Osteoblast (primary cell): Measurements from ENCODE around the gene GSKIP. TPM values are rescaled to one million over a fixed set of nuclear protein-coding genes. Genes with fewer than 3 reads are reported as not detected.

Source experiments
- DNase-seq: peaks from one replicate; pipeline ENCODE4 v3.0.0; 2011; ENCODE audit warnings: low spot score, mixed read lengths; ENCODE audit not compliant: insufficient read length; ENCODE audit errors: missing footprints
- H2AFZ ChIP-seq: 2 replicates; pipeline ENCODE4 v1.6.0; 2011; ENCODE audit warnings: mild to moderate bottlenecking, low read length
- H3K27ac ChIP-seq: 2 replicates; pipeline ENCODE4 v1.5.1; 2011; ENCODE audit warnings: mild to moderate bottlenecking, low read depth, low read length, moderate library complexity
- H3K27me3 ChIP-seq: 2 replicates; pipeline ENCODE4 v1.6.0; 2012; ENCODE audit warnings: mild to moderate bottlenecking, control low read depth, inconsistent platforms, low read length, moderate library complexity; ENCODE audit not compliant: insufficient read depth
- H3K36me3 ChIP-seq: 2 replicates; pipeline ENCODE4 v1.5.1; 2011; ENCODE audit warnings: mild to moderate bottlenecking, low read length, control low read depth, moderate library complexity; ENCODE audit not compliant: insufficient read depth
- H3K4me1 ChIP-seq: 2 replicates; pipeline ENCODE4 v1.5.1; 2011; ENCODE audit warnings: mild to moderate bottlenecking, low read length, control low read depth, moderate library complexity; ENCODE audit not compliant: insufficient read depth
- H3K4me2 ChIP-seq: 2 replicates; pipeline ENCODE4 v1.6.0; 2011; ENCODE audit warnings: mild to moderate bottlenecking, low read length; ENCODE audit not compliant: insufficient read depth
- H3K4me3 ChIP-seq: fragments of 200-600 bp; sonication (generic); 3 replicates; pipeline ENCODE4 v1.5.1; 2012; ENCODE audit warnings: mild to moderate bottlenecking, low read length, inconsistent platforms; ENCODE audit not compliant: insufficient read depth
- H3K79me2 ChIP-seq: 2 replicates; pipeline ENCODE4 v1.6.0; 2012; ENCODE audit warnings: mild to moderate bottlenecking, low read length, control low read depth, inconsistent platforms; ENCODE audit not compliant: insufficient read depth
- H3K9me3 ChIP-seq: 2 replicates; pipeline ENCODE4 v1.5.1; 2011; ENCODE audit warnings: low read depth, low read length, control low read depth
- H4K20me1 ChIP-seq: 2 replicates; pipeline ENCODE4 v1.6.0; 2012; ENCODE audit warnings: mild to moderate bottlenecking, low read length, control low read depth; ENCODE audit not compliant: insufficient read depth
- CTCF ChIP-seq: IDR thresholded peaks from 2 replicates; pipeline ENCODE4 v1.5.1; 2011; ENCODE audit warnings: mild to moderate bottlenecking, low read depth, low read length, moderate library complexity; ENCODE audit errors: extremely low read depth
- total RNA-seq: library from RNA; depleted of rRNA; stranded (reverse); fragments of >200 nt; gene quantifications from 2 replicates; pipeline ENCODE4 v1.2.3, GENCODE V29; 2012

The GSKIP gene
- total RNA-seq, 1 donor, result 26.8 TPM

- TF ChIP-seq CTCF, result no peak
- H3K79me2 ChIP-seq, result no peaks in the 10 kb centered on the region
These were observed 36.1 kb downstream of the GSKIP start for GRCh38 chr14:96399405-96399804.

GRCh38 chr14:96400495-96400894 is 37.2 kb downstream of the GSKIP start:
- no peak for TF ChIP-seq CTCF
- Histone ChIP-seq H3K4me3 (no peak overlapping the region), H3K27me3 (peaks cover 28% of the 10 kb centered on the region), H3K4me2 (no peak overlapping the region), H3K36me3 (no peaks in the 10 kb centered on the region), H3K27ac (no peak overlapping the region), H2AFZ (no peak overlapping the region), H3K79me2 (no peaks in the 10 kb centered on the region), H3K9me3 (no peaks in the 10 kb centered on the region), H4K20me1 (no peaks in the 10 kb centered on the region), H3K4me1 (no peaks in the 10 kb centered on the region)
- no peak for DNase-seq

More at GRCh38 chr14:96399405-96399804, 36.1 kb downstream of the GSKIP start:
- Histone ChIP-seq H3K27me3 (peaks cover 26% of the 10 kb centered on the region), H3K36me3 (no peaks in the 10 kb centered on the region), H3K4me1 (no peaks in the 10 kb centered on the region), H2AFZ (no peak overlapping the region), H4K20me1 (no peaks in the 10 kb centered on the region), H3K4me2 (no peak overlapping the region), H3K27ac (no peak overlapping the region), H3K4me3 (no peak overlapping the region), H3K9me3 (no peaks in the 10 kb centered on the region)
- DNase-seq, result no peak

- TF ChIP-seq CTCF, result no peak
- peak; percentile 55 for DNase-seq
- Histone ChIP-seq H3K4me3 (no peak overlapping the region), H3K27me3 (peaks cover 32% of the 10 kb centered on the region), H3K36me3 (no peaks in the 10 kb centered on the region), H3K4me2 (no peak overlapping the region), H3K9me3 (no peaks in the 10 kb centered on the region), H4K20me1 (no peaks in the 10 kb centered on the region), H2AFZ (no peak overlapping the region), H3K79me2 (no peaks in the 10 kb centered on the region), H3K4me1 (no peaks in the 10 kb centered on the region), H3K27ac (no peak overlapping the region)
These were observed 40.1 kb downstream of the GSKIP start for GRCh38 chr14:96403409-96403808.

- Histone ChIP-seq H2AFZ (no peak overlapping the region), H3K9me3 (no peaks in the 10 kb centered on the region), H4K20me1 (no peaks in the 10 kb centered on the region), H3K4me2 (no peak overlapping the region), H3K4me1 (no peaks in the 10 kb centered on the region), H3K4me3 (no peak overlapping the region), H3K36me3 (no peaks in the 10 kb centered on the region), H3K27me3 (peaks cover 20% of the 10 kb centered on the region), H3K27ac (no peak overlapping the region), H3K79me2 (no peaks in the 10 kb centered on the region)
- DNase-seq, result no peak
- no peak for TF ChIP-seq CTCF
These were observed 42.4 kb downstream of the GSKIP start for GRCh38 chr14:96405677-96406076.
